HG02571 (cell line): ENCODE data around the gene ZBTB7C.

Experiments
- ATAC-seq: cut with Tn5 transposase; IDR thresholded peaks from one replicate; pipeline ENCODE4 v1.9.1; 2021; ENCODE audit warnings: mild to moderate bottlenecking, moderate library complexity; ENCODE audit not compliant: unreplicated experiment

ZBTB7C gene

DNA sequence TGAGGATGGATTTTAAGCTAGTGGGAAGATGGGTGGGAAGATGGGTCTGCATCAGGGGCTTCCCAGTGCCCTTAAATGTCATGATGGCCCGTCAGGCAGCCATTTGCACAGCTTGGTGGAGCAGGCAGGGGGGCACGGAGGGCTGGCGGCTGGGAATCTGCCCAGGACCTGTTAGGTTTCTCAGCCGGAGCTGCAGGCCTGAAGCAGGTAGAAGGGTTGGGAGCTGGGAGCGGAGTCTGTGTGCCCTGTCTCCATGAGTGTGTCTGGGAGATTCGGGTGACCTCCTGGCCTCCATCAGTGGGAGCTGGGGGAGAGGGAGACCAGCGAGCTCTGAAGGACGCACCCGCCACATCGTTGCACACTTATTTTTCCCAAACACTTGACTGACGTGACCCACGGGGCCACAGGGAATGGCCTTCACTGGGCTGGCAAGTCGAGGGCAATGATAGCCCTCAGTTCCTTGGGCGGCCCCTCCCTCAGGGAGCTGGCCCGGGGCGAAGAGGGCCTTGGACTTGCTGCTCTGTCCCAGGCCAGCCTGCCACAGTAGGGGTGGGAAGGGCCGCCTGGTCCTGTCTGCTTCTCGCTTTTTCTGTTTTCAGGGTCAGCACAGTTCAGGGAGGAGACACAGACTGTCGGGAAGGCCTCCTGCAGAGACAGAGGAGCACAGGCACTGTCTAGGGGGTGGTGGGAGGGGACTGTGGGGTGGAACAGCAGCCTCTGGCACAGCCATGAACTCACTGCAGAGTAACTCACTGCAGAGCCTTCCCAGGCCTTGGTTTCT is 236.8 kb downstream of the ZBTB7C start:
- no peak for ATAC-seq

DNA sequence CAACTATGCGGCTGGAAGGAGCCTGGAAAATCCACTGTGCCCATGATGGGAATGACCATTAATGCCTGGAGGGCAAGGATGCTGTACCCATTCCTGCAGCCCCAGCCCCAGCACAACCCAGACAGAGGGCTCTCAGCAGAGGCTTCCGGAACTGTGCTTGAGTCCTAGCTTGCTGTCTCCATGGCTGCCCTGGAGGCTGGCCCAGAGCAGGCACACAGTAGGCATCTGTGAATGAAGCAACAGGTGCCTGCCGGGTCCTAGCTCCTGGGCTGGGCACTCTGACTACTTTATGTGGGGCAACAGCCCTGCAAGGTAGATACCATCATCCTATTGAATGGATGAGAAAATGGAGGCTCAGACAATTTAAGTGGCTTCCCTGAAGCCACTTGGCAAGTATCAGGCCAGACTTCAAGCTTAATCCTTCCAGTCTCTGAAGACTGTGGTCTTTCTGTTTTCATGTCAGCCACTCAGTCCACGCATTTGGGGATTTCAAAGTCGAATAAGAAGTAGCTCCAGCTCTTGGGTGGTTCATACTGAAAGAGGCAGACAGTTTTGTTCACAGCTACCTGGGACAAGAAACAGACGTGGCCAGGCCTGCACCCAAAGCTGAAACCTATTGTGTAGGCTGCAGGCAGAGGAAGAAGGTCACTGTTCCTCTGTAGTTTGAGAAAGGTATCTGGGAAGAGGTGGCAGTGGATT is 237.5 kb downstream of the ZBTB7C start:
- ATAC-seq, result no peak

DNA sequence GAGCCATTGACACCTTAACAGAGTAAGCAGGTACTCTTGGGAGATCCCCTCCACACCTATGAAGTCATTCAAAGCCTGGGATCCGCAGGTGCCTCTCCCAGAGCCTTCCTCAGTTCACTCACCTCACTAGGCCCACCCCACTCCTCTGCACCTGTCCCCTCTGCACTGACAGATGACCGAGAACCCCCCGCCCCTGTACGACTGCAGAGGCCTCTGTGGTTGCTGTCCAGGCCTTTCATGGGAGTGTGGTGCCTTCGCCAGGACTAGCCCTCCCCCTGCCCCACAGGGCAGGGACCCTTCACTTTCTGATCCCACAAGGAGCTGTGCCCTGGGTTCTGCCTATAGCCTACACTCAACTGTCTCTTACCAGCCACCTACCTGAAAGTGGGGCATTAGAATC is 238.5 kb downstream of the ZBTB7C start:
- no peak for ATAC-seq

DNA sequence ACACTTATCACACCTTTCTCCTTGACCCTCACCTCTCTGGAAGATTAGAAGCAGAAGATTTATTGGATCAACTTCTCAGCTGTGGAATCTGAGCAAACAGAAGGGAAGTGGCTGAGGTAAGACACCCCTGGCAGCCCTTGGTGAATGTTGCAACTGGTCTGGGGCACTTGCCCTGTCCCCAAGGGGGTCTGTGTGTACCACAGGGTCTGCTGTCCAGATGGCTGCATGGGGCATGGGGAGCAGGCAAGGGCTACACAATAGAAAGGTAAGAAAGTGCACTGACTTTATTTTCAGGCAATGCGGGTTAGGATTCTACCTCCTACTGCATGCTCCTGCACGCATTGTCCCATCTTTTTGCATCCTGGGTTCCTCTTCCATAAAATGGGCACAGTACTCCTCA is 240.3 kb downstream of the ZBTB7C start:
- no peak for ATAC-seq

DNA sequence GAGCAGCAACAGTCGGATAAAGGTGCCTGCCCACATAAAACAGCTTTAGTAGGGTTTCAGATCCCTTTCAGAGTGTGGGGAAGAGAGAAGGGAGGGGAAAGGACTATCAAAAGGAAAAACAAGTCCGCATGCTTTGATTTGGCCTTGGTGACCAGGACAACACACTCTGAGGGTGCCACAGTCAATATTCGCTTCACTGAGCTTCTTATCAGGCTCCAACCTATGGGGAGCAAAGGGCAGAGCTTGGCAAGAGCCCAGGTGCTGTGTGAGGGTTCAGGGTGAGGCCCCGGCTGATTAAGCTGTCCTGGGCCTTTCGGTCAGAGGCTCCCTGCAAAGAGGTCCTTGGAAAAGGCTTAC is 241.3 kb downstream of the ZBTB7C start:
- no peak for ATAC-seq

DNA sequence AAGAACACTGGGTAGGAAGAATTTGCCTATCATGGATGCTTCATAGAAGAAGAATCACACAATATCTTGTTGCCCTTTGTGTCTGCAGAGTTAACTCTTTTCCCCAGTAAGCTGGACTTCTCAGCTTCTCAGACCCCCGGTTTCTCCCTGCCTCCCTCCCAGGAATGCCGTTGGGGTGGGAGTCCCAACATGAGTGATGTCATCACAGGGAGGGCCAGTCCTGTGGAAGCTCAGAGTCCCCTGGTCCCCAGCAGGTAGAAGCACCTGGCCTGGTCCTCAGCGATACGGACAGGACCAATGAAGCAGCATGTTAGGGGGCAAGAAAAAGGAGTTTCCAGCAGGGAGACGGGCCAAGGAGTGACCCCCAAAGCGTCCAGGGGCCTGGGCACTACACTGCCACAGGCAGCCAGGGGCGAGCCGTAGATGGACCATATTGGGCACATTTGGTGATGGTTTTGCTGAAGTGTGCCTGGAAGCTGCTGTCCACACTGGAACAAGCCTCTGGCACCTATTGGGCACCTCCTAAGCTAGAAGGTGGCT is 242.8 kb downstream of the ZBTB7C start:
- no peak for ATAC-seq

DNA sequence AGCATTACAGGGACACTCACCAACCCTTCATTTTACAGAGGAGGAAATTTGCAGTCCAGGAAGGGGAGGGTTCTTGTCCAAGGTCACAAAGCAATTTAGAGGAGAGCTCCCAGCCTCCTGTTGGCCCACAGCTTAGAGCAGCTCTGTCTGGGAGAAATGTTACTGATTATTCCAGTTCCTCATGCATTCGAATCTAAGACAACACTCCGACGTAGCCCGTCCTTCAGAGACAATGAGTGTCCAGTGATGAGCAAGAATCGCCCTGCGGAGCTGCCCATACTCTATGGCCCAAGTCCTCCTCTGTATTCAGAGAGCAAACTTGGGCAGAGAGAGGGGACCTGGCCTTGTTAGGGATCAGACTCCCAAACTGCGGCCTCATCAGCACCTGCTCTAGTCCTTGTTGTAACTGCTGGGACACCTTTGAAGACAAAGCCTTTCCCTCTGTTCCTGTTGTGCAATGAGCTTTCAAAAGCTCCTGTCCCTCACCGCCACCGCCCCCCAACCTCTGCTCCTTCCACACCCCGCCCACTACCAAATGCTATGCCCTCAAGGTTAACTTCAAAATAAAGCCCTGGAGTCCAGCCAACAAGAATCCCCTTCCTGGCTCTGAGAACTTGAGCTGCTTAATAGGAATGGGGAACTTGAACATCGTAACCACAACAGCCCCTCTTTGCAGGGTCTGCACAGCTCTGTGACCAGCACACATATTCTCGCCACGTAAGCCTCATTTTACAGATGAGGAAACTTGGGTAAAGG is 243.9 kb downstream of the ZBTB7C start:
- ATAC-seq, result no peak

DNA sequence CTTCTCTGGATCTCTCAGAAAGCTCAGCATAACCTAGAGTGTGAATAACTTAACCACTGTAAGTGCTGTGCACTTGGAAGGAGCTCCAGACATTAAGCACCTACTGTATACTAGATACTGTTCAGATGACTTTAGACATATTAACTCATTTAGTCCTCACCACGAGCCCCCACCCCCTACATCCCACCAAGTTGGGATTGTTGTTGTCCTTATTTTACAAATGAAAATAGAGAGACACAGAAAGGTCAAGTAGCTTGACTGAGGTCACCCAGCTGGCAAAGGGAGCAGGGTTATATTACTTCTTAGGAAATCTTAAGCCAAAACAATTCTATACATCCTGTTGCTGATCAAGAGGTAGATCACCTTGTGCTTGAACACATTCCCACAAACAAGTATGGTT is 244.5 kb downstream of the ZBTB7C start:
- no peak for ATAC-seq

DNA sequence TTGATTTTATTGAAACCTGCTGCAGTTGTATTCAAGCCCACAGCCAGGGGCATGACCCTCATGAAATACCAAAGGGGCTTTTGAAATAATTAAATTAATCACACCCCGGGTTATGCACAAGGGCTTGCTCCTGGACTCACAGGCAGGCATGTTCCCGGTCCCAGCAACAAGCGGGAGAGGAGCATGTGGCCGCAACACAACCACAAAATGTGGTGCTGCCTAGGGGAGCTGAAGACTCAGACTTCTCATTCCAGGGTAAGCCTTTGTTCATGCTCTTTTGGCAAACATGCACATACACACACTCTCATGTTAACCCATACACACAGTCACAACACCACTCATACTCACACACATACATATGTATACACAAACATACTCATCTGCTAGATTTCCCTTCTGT is 245.1 kb downstream of the ZBTB7C start:
- no peak for ATAC-seq

DNA sequence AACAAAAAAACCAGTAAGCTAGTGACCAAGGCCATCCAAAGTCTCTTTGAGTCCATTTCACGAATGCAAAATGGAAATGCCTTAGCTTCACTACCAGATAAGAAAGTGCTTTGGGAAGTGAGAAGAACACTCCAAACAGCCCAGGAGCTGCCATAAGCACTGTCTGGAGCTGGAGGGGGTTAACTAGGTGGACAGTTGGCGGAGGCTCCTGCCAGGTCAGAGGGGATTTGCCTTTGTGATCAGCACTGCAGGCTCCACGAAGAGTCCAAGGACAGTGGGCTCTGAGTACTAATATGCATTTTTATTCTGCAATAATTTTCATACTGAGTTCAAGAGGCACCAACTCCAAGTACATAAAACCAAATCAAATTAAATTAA is 245.5 kb downstream of the ZBTB7C start:
- no peak for ATAC-seq

DNA sequence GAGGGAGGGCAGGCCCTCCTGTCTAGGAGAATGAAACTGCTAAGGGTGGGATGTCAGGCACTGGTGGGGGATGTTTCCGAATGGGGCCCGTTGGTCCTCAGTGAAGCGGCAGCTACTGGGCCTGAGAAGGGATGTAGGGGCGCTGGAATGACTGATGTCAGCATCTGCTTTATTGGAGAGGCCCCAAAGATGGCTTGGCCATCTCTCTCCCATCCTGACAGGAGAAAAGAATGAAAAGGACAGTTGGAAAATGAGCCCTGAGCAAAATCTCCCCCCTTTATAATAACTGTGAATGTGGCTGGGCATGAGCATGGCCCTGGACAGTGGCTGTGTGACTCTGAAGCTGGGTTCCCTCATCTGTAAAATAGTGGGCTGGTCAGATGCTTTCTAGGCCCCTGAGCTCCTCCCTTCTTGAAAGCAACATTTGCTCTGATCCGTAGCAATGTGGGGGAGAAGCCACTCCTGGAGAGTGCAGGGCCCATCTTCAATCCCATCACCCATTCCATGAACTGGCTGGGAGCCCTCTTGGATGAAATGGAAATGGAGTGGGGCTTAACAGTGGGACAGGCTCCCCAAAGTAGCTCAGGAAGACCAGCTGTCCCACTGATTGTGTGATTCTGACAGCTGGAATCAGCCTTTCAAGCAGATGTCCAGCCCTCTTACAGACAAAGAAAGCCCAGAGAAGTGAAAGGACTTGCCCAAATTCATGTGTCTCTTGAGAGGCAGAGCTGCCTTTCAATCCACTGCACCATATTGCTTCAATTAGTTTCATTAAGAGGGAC is 246.0 kb downstream of the ZBTB7C start:
- ATAC-seq, result no peak

DNA sequence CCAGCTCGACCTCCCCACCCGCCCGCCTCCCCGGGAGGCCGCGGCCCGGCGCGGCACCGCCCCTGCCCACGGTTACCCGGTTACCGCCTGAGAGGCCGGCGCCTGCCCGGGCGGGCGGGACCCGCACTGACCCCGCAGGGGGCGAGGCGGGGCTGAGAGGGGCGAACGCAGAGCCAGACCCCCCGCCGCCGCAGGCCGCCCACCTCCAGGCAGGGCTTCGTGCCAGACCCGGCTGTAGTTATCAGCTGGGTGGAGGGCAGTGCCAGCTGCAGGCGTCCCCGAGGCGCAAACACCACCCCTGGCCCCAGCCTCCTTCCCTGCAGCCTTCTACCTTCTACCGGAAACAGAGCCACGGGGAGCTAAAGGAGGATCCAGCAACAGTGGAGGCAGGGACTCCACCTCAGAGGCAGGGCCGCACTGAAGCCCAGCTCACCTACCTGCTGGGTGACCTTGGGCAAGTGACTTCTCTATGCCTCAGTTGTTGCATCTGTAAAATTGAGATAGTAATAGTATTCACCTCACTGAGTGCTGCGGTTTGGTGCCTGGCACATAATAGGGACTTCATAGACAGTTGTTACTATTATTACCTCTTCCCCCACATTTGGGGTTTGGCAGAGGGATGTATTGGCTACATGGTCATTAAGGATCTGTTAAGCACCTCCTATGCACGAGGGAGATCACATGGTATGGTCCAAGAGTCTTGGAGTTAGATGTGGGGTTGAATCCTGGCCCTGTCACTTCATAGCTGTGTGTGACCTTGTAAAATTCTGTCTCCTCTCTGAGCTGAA is 247.1 kb downstream of the ZBTB7C start:
- peak; percentile 40 for ATAC-seq

DNA sequence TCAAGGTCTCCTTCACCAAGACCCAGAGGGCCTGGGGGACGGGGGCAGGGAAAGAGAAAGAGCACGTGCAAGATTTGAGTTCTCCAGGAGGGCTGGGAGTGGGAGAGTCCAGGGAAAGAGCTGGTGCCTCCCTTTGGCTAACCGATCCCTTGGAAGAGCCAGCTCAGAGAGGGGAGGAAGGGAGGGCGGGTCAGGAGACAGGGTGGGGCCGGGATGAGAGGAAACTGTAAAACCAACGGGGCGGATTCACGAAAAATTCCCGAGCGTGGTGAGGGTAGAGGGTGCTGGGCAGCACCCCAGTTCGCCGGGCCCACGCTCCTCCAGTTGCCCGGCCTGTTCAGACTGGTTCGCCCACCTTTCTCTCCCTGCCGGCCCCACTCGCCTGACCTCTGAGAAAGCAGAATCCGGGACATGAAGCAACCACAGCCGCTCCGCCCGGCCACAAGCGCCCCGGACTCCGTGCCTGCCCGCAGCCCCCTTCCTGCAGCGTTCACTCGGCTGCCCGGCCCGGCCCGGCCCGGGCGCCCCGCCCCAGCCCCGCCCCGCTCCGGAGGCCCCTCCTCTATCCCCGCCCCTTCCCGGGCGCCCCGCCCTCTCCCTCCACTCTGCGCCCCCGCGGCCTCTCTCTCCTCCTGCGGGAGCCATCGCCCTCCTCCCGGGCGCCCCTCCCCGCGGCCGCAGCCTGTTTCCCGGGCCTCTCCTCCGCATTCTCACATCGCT is 247.8 kb downstream of the ZBTB7C start:
- peak; percentile 59 for ATAC-seq

DNA sequence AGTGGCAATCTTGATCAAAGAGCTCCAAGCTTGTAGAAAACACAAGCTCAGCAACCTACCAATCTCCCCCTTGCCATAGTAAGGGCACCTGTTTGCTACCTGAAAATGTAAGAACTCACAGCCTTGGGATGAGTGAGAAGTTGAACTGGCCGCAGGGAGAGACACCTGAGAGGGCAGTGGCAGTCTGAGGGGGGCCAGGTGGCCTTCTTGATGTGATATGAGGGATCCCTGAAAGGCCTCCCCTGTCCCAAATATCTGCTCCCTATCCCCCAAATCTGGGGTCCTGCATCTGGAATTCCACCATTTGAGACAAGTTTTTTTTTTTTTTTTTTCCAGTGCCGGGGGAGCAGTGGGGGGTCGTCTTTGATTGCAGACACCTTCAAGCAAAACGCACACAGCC is 248.6 kb downstream of the ZBTB7C start:
- no peak for ATAC-seq

DNA sequence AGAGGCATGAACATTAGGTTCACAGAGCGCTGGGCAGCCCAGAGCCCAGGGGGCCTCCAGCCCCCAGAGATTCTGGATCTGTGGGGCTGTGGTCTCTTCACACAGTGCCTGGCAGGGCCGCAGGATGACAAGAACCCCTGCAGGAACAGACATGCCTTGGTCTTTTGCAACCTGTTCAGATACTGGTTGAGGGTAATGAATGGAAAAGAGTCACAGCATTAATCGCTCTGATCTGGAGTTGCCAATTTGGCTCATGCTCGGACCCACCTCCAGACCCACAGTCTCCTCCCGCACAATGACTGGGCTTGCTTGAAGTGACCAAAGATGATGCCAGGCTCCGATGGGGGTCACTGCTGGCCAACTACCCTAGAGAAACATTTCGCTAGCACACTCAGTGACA is 249.4 kb downstream of the ZBTB7C start:
- no peak for ATAC-seq

DNA sequence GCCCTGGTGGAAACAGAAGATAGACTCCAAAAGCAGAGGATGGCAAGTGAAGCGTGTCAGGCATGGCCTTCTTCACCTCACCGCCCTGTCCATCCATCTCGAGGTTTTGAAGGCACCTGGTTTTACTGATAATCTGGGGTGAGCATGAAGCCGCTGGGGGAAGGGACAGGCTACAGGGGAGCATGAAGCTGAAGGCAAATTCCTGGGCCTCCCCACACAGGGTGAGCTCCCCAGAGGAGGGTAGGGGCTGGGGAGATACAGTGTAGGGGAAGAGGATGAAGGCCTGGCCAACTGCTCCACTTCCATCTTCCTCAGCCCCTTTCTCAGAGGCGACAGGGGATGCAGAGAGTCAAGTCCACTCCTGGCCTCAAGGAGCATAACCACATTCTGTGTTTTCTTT is 250.5 kb downstream of the ZBTB7C start:
- no peak for ATAC-seq

DNA sequence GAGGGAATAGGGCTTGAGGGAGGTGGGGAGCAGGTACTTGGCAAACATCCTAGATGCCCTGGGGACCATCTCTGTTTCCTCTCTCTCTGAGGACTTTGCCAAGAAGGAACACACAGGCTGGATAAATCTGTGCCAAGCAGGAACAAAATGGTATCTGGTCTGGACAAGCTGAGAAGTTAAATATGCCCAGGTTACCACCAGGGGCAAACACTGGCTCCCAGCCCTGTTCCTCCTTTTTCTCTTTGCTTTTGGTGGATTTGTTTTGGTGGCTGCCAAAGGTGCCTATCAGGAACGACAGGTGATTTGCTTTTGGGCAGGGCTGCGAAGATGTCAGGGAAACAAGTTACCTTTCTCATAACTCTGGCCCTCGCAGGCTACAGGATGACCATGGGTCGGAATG is 251.2 kb downstream of the ZBTB7C start:
- ATAC-seq, result no peak

DNA sequence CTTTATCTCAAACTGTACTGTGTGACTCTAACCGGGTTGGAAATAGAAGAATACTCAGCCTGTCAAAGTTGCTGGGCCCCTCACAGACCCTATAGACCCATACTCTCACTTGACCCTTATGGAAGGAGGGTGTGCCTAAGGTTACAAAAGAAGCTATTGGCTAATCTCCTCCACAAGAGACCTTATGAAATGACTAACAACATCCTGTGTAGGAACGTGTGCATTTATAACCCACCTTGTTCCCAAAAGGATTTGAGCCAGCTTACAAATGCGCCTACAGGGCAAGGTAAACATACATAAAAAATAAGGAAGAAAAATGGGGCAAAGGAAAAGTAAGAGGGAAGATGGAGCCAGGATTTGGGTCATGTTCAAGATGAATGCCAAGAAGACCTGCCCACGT is 253.3 kb downstream of the ZBTB7C start:
- no peak for ATAC-seq

DNA sequence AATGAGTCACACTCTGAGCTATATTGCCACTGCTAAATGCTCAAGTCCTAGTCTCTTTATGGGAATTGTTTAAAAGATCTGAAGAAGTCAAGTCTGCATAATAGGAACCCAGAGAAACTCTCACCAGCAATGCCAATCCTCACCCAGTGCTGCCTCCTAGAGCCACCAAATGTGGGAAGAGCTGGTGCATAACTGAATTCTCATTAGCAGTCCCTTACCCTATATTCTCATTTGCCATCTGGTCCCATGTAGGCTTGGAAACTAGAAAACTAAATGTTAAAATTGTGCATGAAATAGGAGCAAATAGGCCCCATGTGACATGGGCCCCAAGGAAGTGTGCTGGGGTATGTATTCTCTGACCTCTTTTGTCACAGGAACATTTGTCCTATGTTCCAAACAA is 254.4 kb downstream of the ZBTB7C start:
- ATAC-seq, result no peak
